Endothelial cell of umbilical vein (primary cell): ENCODE measurements around the gene TBC1D16. TPM values are rescaled to one million over a fixed set of nuclear protein-coding genes. Genes with fewer than 3 reads are reported as not detected.

ENCODE experiments used
- BruUV-seq: library from RNA; stranded (reverse); fragments of 400-500 nt; replicated peaks from 2 replicates; lab custom pipeline; 2021; lab: Mats Ljungman, UMichigan
- CTCF ChIA-PET: fragments of 300-600, 350-600 bp; sonication (Branson Sonifier 250); formaldehyde crosslinking; loops from one replicate; lab custom pipeline; 2021; ENCODE audit warnings: antibody characterized with exemption, inconsistent platforms; lab: Charles Lee
- POLR2A ChIA-PET: fragments of 300-600, 350-600 bp; sonication (Branson Sonifier 250); formaldehyde crosslinking; loops from one replicate; lab custom pipeline; 2021; ENCODE audit warnings: antibody characterized with exemption, inconsistent platforms; lab: Charles Lee
- DNase-seq: peaks from one replicate; pipeline ENCODE4 v3.0.0-alpha.2; 2011; ENCODE audit warnings: low read depth, low spot score
- FAIRE-seq: peaks from 2 replicates; lab custom pipeline; 2011; peaks lifted over from hg19 to GRCh38; lab: Jason Lieb, UNC
- H2AFZ ChIP-seq: 2 replicates; pipeline ENCODE4 v1.6.0; 2012; ENCODE audit warnings: low read depth, low read length, control low read depth, inconsistent platforms
- H3K27ac ChIP-seq: 2 replicates; pipeline ENCODE4 v1.5.1; 2011; ENCODE audit warnings: low read depth, mild to moderate bottlenecking, control low read depth, low read length, moderate library complexity; ENCODE audit not compliant: insufficient read depth
- H3K27me3 ChIP-seq, 2 experiments: 2 replicates each; pipeline versions ENCODE4 v1.6.0 to v1.6.1; 2011; ENCODE audit warnings: low read length in 2 of 2, mixed read lengths in 1 of 2; ENCODE audit not compliant: control insufficient read depth in 2 of 2, insufficient read depth in 2 of 2
- H3K36me3 ChIP-seq, 2 experiments: 2 replicates in 1 of 2; 3 replicates in 1 of 2; pipeline ENCODE4 v1.5.1; 2011; ENCODE audit warnings: low read length in 2 of 2, mild to moderate bottlenecking in 1 of 2, moderate library complexity in 1 of 2; ENCODE audit not compliant: control insufficient read depth in 2 of 2, insufficient read depth in 2 of 2; ENCODE audit errors: extremely low read depth in 1 of 2
- H3K4me1 ChIP-seq: 3 replicates; pipeline ENCODE4 v1.5.1; 2011; ENCODE audit warnings: mild to moderate bottlenecking, low read length; ENCODE audit not compliant: control insufficient read depth, insufficient read depth; ENCODE audit errors: extremely low read depth
- H3K4me2 ChIP-seq: 2 replicates; pipeline ENCODE4 v1.6.1; 2011; ENCODE audit warnings: low read length, control low read depth, mixed read lengths; ENCODE audit not compliant: insufficient read depth
- H3K4me3 ChIP-seq, 3 experiments: fragments of 200-600 bp in 1 of 3; sonication (generic), shearing (Covaris generic) in 1 of 3; replicated peaks in 1 of 3; 2 replicates each; pipeline ENCODE4 v1.5.1; 2011 to 2016; ENCODE audit warnings: control low read depth in 3 of 3, low read length in 3 of 3, mild to moderate bottlenecking in 2 of 3, inconsistent platforms in 1 of 3, low read depth in 1 of 3, moderate library complexity in 1 of 3; ENCODE audit not compliant: insufficient read depth in 1 of 3
- H3K79me2 ChIP-seq: 2 replicates; pipeline ENCODE4 v1.6.0; 2012; ENCODE audit warnings: low read length, inconsistent platforms; ENCODE audit not compliant: control insufficient read depth, insufficient read depth
- H3K9ac ChIP-seq: replicated peaks from 2 replicates; pipeline ENCODE3; 2011; ENCODE audit warnings: low read length, control low read depth; ENCODE audit not compliant: insufficient read depth; ENCODE audit errors: extremely low read depth
- H3K9me1 ChIP-seq: replicated peaks from 3 replicates; pipeline ENCODE4 v1.6.0; 2011; ENCODE audit warnings: mild to moderate bottlenecking, low read length; ENCODE audit not compliant: control insufficient read depth, insufficient read depth; ENCODE audit errors: extremely low read depth
- H3K9me3 ChIP-seq: replicated peaks from 2 replicates; pipeline ENCODE4 v1.5.1; 2012; ENCODE audit warnings: low read length, inconsistent platforms; ENCODE audit not compliant: control insufficient read depth, insufficient read depth
- H4K20me1 ChIP-seq: replicated peaks from 2 replicates; pipeline ENCODE3; 2011; ENCODE audit warnings: mild to moderate bottlenecking, low read length; ENCODE audit not compliant: control insufficient read depth, insufficient read depth; ENCODE audit errors: extremely low read depth
- CTCF ChIP-seq, 2 donors: IDR thresholded peaks; 1 replicate in 1 of 2; 2 replicates in 1 of 2; pipeline ENCODE4 v1.5.1; 2011; ENCODE audit warnings: low read length in 2 of 2, mild to moderate bottlenecking in 2 of 2, moderate library complexity in 2 of 2, control low read depth in 1 of 2, inconsistent platforms in 1 of 2, low read depth in 1 of 2; ENCODE audit not compliant: insufficient read depth in 1 of 2; ENCODE audit errors: extremely low read depth in 1 of 2
- EZH2 ChIP-seq: IDR thresholded peaks from 2 replicates; pipeline ENCODE4 v1.6.1; 2012; ENCODE audit warnings: borderline replicate concordance, low read depth, mild to moderate bottlenecking, moderate library complexity, low read length, inconsistent platforms; ENCODE audit not compliant: severe bottlenecking
- FOS ChIP-seq: IDR thresholded peaks from 2 replicates; pipeline ENCODE4 v1.6.1; 2011; ENCODE audit warnings: mild to moderate bottlenecking, low read length, moderate library complexity, borderline replicate concordance; ENCODE audit not compliant: insufficient read depth
- GATA2 ChIP-seq: IDR thresholded peaks from 2 replicates; pipeline ENCODE4 v1.7.0; 2011; ENCODE audit warnings: low read depth, mild to moderate bottlenecking, moderate library complexity, mixed read lengths, low read length; ENCODE audit not compliant: insufficient read length, insufficient read depth
- JUN ChIP-seq: IDR thresholded peaks from 2 replicates; pipeline ENCODE4 v1.6.1; 2011; ENCODE audit warnings: borderline replicate concordance, low read depth; ENCODE audit not compliant: insufficient read length, insufficient read depth
- MAX ChIP-seq: IDR thresholded peaks from 2 replicates; pipeline ENCODE4 v1.6.1; 2011; ENCODE audit not compliant: insufficient read depth, insufficient read length
- MYC ChIP-seq: IDR thresholded peaks from one replicate; pipeline ENCODE4 v1.6.1; 2011; ENCODE audit warnings: mild to moderate bottlenecking, low read depth, low read length
- POLR2A ChIP-seq: IDR thresholded peaks from 2 replicates; pipeline ENCODE4 v1.6.1; 2012; ENCODE audit warnings: low read depth, mild to moderate bottlenecking, control low read depth, low read length
- POLR2AphosphoS5 ChIP-seq: IDR thresholded peaks from 2 replicates; pipeline ENCODE4 v1.6.1; 2012; ENCODE audit warnings: low read depth, mild to moderate bottlenecking, control low read depth, low read length, moderate library complexity; ENCODE audit not compliant: insufficient read depth
- dilution Hi-C: fragments of 300-500 bp; cut with MboI; formaldehyde crosslinking; loops from one replicate; pipeline ENCODE4 v1.15.0; 2019; ENCODE audit warnings: low sequenced_read_pairs; ENCODE audit not compliant: extremely low pct_ligation_motif_present
- intact Hi-C: fragments of 100-400 bp; cut with micrococcal nuclease; formaldehyde crosslinking; loops from one replicate; pipeline ENCODE4 v1.10.0; 2022
- polyA plus RNA-seq, 4 experiments: library from polyadenylated mRNA; depleted of rRNA in 3 of 4; stranded (reverse) in 3 of 4; unstranded in 1 of 4; fragments of >200 nt; gene quantifications; 2 replicates each; pipeline versions ENCODE4 v1.2.1 to v1.2.3, GENCODE V29; 2011 to 2012; ENCODE audit warnings: missing spikeins in 1 of 4
- total RNA-seq: library from RNA; stranded (reverse); gene quantifications from 2 replicates; pipeline ENCODE4 v1.2.3, GENCODE V29; 2021

Gene TBC1D16
- total and polyA plus RNA-seq, 2 donors (not counting 3 experiments of a cell fraction or from before 2014, with no cell fraction given), result 12.9 to 48.6 TPM

- H3K4me2 ChIP-seq, result no peak overlapping the region
- no TSS peak for BruUV-seq
- intact Hi-C loops (no loop called here), dilution Hi-C loops (no loop called here)
- POLR2A ChIA-PET, result no interaction called here
- FAIRE-seq (no peak), DNase-seq (no peak)
- peaks cover 1% of the 10 kb centered on the region for H3K79me2 ChIP-seq
- H3K4me1 ChIP-seq, result peaks cover 12% of the 10 kb centered on the region
- H3K9me1 ChIP-seq, result no peaks in the 10 kb centered on the region
- H3K27me3 ChIP-seq, result no peaks in the 10 kb centered on the region
- no peak overlapping the region for H3K4me3 ChIP-seq
- no peak overlapping the region for H3K9ac ChIP-seq
- TF ChIP-seq MYC (no peak), GATA2 (no peak), POLR2AphosphoS5 (no peak), EZH2 (no peak), POLR2A (no peak), FOS (no peak), CTCF (IDR thresholded peaks at IDR 0.05; ENCODE audit: extremely low read depth in 1 of 2, insufficient read depth in 1 of 2, low read depth in 1 of 2, low read length in 2 of 2) (no peak), MAX (no peak), JUN (no peak)
- H2AFZ ChIP-seq, result no peak overlapping the region
- H4K20me1 ChIP-seq, result no peaks in the 10 kb centered on the region
- H3K27ac ChIP-seq, result no peak overlapping the region
- H3K9me3 ChIP-seq, result no peaks in the 10 kb centered on the region
- peaks cover 0 to 8% of the 10 kb centered on the region in 2 experiments for H3K36me3 ChIP-seq
- CTCF ChIA-PET, result no interaction called here
These were observed 67.6 kb downstream of the TBC1D16 start for GRCh38 chr17:79968116-79968515.
